ENCODE measurements around the gene IL22.

IL22 gene

DNA sequence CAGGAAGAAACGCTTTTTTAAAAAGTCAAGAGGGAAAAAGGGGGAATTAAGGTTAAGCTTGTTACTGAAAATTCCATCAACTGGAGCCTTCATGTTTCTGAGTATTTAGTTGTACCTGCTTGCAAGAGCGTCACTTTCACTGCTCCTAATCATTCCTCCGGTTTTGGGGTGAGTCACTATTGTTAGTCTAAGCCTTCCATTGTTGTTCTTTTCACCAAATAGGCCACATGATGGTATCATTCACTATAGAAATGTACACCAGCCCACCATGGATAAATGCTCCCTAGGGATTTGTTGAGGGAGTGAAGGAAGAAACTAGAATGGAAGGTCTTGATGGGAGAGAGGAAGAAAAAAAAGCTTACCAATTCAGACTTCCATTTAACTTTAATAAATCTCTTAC is 3.0 kb downstream of the IL22 start:
- Mint-ChIP-seq H3K4me1 (ENCODE audit: low read depth) (no peaks in the 10 kb centered on the region), H3K27me3 (peaks cover 3% of the 10 kb centered on the region), H3K9me3 (no peaks in the 10 kb centered on the region)

DNA sequence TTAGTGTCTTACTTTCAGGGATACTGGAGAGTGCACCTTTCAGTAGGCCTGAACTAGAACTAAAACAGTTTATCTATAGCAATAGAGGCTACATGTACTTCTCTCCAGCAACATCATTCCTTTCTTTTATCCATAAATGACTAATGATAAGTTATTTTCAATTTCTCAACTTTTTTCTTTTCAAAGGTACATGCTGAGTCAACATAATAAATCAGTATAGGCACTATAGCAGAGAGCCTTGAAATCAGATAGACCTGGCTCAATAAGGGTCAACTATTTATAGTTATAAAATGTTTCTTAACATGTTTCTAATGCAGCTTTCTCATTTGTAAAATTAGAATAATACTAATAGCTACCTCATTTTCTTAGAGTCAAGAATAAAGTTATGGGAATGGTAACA is 5.6 kb downstream of the IL22 start:
- no peak overlapping the region for H3K27ac Mint-ChIP-seq
- intact Hi-C loops (cut with micrococcal nuclease), result no loop called here

More for the DNA sequence above, 3.0 kb downstream of the IL22 start:
- intact Hi-C loops (cut with micrococcal nuclease), result no loop called here
- no peak overlapping the region for H3K27ac Mint-ChIP-seq
- no peak overlapping the region for H3K4me3 Mint-ChIP-seq
- no peaks in the 10 kb centered on the region for H3K36me3 Mint-ChIP-seq (ENCODE audit: low read depth)

DNA sequence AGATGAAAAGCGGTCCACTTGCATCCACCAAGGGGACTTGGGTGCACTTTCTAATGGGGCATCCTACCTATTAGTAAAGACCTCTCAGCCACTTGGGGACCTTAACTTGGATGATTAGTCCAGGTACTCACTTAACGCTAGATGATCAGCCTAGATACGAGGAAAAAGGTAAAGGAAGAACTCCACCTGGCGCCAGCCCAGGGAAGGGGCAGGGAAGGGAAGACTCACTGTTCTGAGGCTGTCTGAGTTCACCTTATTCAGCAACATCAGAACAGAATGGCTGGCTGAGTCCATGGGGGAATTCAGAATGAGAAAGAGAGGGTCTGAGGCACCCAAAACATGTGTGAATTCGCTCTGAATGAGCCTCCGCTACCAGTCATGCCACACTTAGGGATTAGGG is 7.1 kb downstream of the IL22 start:
- Mint-ChIP-seq H3K4me3 (no peak overlapping the region), H3K4me1 (ENCODE audit: low read depth) (peaks cover 1% of the 10 kb centered on the region), H3K27ac (no peak overlapping the region), H3K36me3 (ENCODE audit: low read depth) (no peaks in the 10 kb centered on the region), H3K27me3 (no peaks in the 10 kb centered on the region), H3K9me3 (no peaks in the 10 kb centered on the region)
- intact Hi-C loops (cut with micrococcal nuclease), result no loop called here

More for the DNA sequence above, 5.6 kb downstream of the IL22 start:
- Mint-ChIP-seq H3K27me3 (peaks cover 3% of the 10 kb centered on the region), H3K9me3 (no peaks in the 10 kb centered on the region), H3K4me3 (no peak overlapping the region), H3K4me1 (ENCODE audit: low read depth) (no peaks in the 10 kb centered on the region), H3K36me3 (ENCODE audit: low read depth) (no peaks in the 10 kb centered on the region)

DNA sequence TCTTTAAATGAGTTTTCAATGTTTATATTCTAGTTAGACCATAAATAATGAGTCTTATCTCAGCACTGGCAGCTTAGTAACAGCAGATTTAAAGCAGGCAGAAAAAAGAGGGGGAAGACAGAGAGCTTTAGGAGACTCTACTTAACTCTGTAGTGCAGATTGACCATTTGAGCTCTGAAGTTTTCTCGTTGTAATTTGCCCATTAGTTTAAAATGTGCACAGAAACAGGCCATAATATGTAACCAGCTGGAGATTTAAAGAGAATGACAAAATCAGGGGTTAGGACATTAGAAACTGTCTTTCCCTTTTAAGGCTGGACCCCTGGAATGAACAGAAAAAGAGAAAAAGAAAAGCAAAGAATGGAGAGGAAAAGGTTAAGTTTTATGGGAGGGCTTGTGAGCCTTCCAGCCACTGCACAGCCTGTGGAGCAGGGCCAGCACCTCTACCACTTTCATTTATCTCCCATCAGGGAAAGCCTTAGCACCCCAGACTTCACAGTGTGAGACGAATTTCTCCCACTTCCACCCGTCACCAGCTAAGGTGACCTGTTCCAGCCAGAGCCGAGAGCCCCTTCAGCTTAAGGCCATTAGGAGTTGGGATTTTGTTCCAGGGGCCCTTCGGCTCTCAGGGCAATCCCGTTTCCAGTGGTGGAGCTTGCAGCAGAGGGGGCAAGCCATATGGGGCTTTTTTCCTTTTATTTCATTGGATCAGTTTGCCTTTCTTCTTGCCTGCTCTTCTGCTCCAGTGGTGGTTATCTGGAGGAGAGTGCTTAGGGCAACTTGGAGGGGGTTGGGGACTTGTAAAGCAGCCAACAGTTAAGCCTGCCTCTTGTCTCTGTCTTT is 8.0 kb downstream of the IL22 start:
- no peak overlapping the region for H3K27ac Mint-ChIP-seq
- H3K9me3 Mint-ChIP-seq, result no peaks in the 10 kb centered on the region
- no peaks in the 10 kb centered on the region for H3K36me3 Mint-ChIP-seq (ENCODE audit: low read depth)
- peaks cover 10% of the 10 kb centered on the region for H3K4me1 Mint-ChIP-seq (ENCODE audit: low read depth)
- no peak overlapping the region for H3K4me3 Mint-ChIP-seq
- H3K27me3 Mint-ChIP-seq, result no peaks in the 10 kb centered on the region
- intact Hi-C loops (cut with micrococcal nuclease), result no loop called here

DNA sequence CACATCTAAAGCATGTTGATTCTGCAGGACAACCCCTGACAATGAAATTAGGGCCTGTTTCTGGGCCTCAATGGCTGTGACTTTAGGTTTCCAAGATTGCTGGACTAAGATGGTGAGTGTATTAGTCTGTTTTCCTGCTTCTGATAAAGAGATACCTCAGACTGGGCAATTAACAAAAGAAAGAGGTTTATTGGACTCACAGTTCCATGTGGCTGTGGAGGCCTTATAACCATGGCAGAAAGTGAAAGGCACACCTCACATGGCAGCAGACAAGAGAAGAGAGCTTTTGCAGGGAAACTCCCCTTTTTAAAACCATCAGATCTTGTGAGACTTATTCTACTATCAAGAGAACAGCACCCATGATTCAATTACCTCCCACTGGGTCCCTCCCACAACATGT is 10.6 kb downstream of the IL22 start:
- no peaks in the 10 kb centered on the region for H3K36me3 Mint-ChIP-seq (ENCODE audit: low read depth)
- intact Hi-C loops (cut with micrococcal nuclease), result no loop called here
- H3K9me3 Mint-ChIP-seq, result no peaks in the 10 kb centered on the region
- H3K4me1 Mint-ChIP-seq (ENCODE audit: low read depth), result peaks cover 12% of the 10 kb centered on the region
- no peak overlapping the region for H3K27ac Mint-ChIP-seq
- no peak overlapping the region for H3K4me3 Mint-ChIP-seq
- no peaks in the 10 kb centered on the region for H3K27me3 Mint-ChIP-seq

DNA sequence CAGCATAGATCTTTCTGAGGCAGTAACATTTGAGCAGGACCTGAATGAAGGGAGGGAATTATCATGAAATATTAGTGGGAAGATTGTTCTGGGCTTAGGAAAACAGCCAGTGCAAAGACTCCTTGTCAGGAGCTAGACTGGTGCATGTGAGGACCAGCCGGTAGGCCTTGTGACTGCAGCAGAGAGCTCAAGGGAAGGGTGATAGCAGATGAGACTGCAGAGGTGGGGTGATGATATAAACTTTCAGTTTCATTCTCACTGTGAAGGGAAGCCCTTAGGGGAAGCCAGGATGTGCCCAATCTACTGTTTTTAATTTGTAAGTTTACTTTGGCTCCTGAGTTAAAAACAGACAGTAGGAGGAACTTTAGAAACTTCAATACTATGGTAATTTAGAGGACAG is 12.4 kb downstream of the IL22 start:
- Mint-ChIP-seq H3K36me3 (ENCODE audit: low read depth) (no peaks in the 10 kb centered on the region), H3K4me3 (no peak overlapping the region), H3K27me3 (no peaks in the 10 kb centered on the region), H3K4me1 (ENCODE audit: low read depth) (peaks cover 24% of the 10 kb centered on the region), H3K9me3 (no peaks in the 10 kb centered on the region), H3K27ac (peak overlapping the region; percentile 50)
- intact Hi-C loops (cut with micrococcal nuclease), result no loop called here

DNA sequence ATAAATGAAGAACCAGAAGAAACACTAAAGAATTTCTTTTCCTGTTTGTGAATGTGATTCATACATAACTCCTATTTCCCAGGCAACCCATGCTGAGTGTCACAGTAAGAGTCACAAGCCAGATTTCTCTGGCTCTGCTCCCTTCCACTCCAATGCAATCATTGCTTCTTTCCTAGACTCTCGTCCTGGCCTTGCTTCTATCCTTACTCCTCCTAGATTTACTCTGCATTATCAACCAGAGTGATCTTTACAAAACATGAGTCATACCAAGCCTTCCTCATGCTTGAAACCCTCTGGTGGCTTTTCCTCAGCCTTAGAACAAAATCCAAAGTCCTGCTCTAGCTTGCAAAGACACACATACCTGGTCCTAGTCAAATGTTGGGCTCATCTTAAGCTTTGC is 13.3 kb downstream of the IL22 start:
- Mint-ChIP-seq H3K36me3 (ENCODE audit: low read depth) (no peaks in the 10 kb centered on the region), H3K4me3 (no peak overlapping the region), H3K27ac (no peak overlapping the region), H3K9me3 (no peaks in the 10 kb centered on the region), H3K27me3 (no peaks in the 10 kb centered on the region), H3K4me1 (ENCODE audit: low read depth) (peaks cover 29% of the 10 kb centered on the region)
- intact Hi-C loops (cut with micrococcal nuclease), result no loop called here

DNA sequence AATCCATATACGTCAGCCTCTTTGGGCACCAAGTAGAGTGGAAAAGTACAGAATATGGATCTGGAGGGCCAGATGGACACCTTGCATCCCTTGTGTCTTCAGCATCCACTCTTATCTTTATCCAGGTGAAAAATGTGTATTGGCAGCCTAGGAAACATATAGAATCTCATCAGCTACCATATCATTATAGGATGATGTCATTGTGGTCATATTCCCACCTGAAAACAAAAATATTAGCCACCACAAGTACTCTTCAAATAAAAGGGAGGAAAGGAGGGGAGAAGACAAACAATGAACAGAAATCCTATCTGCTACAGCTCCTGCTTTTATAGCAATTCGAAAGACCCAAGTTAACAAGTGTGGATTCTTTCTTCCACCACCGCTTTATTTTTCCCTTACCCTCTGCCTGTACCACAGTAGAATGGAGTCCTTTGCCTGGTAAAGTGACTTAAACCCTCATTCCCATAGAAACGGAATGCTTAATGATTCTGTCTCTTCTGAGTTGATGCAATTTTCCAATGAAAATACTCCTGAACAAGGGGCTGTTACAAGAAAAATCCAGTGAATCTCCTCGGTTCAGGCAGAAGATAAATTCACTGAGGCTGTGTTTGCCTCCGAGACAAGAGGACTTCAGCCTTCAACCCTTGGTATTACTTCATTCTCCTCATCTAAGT is 14.0 kb downstream of the IL22 start:
- peaks cover 29% of the 10 kb centered on the region for H3K4me1 Mint-ChIP-seq (ENCODE audit: low read depth)
- intact Hi-C loops (cut with micrococcal nuclease), result no loop called here

DNA sequence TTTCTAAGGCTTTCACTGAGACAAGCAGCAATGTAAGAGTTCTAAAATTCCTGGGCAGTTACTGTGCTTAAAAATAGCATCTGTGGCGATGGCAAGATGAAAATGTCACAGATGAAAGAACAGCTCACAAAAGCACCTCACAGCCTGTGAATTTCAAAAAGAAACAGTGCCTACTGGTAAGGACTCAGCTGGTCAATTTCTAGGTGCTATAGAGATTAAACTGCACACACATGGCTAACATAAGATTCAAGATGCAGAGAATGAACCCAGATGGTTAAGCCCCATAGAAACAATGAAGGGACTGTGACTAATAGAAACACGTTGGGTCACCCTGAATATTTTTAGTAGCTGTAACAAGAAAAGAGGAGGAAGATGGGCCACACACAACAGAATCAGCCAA is 15.8 kb downstream of the IL22 start:
- Mint-ChIP-seq H3K27me3 (no peaks in the 10 kb centered on the region), H3K4me3 (no peak overlapping the region), H3K36me3 (ENCODE audit: low read depth) (no peaks in the 10 kb centered on the region), H3K27ac (no peak overlapping the region), H3K4me1 (ENCODE audit: low read depth) (peaks cover 29% of the 10 kb centered on the region), H3K9me3 (no peaks in the 10 kb centered on the region)
- intact Hi-C loops (cut with micrococcal nuclease), result no loop called here

More for the DNA sequence above, 14.0 kb downstream of the IL22 start:
- Mint-ChIP-seq H3K4me3 (no peak overlapping the region), H3K27me3 (no peaks in the 10 kb centered on the region), H3K9me3 (no peaks in the 10 kb centered on the region), H3K36me3 (ENCODE audit: low read depth) (no peaks in the 10 kb centered on the region), H3K27ac (no peak overlapping the region)

DNA sequence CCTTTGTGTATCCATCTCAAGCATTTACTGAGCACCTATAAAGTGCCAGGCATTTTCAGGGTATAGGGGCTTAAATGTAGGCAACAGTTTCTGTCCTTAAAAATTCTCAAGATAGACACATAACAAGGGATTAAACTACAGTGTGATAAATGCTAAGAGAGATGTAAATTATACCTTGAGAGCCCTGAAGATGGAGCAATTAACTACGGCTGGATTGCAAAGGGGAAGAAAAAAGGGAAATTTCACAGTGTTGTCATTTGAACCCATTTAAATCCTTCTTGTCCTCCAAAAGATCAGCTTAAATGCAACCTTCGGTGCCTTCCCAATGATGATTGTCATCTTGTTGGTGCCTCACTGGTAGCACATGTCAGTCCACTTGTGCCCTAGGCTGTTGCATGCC is 16.3 kb downstream of the IL22 start:
- Mint-ChIP-seq H3K36me3 (ENCODE audit: low read depth) (no peaks in the 10 kb centered on the region), H3K27me3 (no peaks in the 10 kb centered on the region), H3K4me3 (peak overlapping the region; percentile 73), H3K9me3 (no peaks in the 10 kb centered on the region), H3K4me1 (ENCODE audit: low read depth) (peaks cover 29% of the 10 kb centered on the region), H3K27ac (peak overlapping the region; percentile 78)
- intact Hi-C loops (cut with micrococcal nuclease), result no loop called here

DNA sequence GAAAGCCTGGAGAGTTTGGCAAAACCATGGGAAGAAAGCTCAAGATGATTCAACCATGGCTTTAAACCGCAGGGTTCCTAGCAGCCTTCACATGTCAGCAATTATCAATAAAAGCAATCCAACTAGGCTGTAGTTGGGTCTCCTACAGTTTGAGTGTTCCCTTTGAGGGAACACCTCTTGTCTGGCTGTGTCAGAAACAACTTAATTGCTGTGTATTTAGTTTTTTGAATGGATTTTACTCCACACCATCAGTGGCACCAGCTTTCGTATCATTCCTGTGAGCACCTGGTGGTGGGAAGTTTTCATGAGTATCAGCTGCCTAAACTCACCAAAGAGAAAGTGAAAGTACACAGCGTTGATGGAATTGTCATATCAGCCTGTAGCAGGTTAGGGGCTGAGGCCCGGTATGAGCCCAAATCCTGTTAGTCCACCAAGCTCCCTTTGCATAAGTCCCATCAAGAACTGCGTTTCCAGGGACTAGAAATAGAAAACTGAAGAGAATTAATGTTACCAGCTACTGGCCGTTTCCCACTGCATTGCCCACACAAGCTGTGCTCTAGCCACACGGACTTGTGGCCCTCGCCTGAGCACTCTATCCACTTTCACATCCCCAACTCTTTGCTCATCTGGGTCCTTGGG is 16.9 kb downstream of the IL22 start:
- intact Hi-C loops (cut with micrococcal nuclease), result no loop called here
- Mint-ChIP-seq H3K27me3 (no peaks in the 10 kb centered on the region), H3K27ac (peak overlapping the region; percentile 78), H3K9me3 (no peaks in the 10 kb centered on the region), H3K36me3 (ENCODE audit: low read depth) (no peaks in the 10 kb centered on the region), H3K4me3 (peak overlapping the region; percentile 73), H3K4me1 (ENCODE audit: low read depth) (peaks cover 34% of the 10 kb centered on the region)

DNA sequence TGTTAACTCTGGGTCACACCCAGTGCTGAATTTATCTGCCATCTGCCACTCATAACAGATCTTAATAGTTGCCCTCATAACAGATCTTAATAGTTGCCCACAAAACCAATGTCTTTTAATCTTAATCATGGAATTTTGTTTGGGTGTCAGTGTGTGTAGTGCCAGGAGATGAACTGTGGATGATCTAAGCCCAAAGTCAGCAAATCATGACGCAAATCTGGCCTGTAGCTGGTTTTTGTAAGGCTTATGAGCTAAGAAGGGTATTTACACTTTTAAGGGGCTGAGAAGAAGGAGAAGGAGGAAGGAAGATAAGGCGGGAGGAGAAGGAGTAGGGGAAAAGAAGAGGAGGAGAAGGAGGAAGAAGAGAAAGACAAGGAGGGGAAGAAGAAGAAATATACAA is 17.8 kb downstream of the IL22 start:
- no peaks in the 10 kb centered on the region for H3K36me3 Mint-ChIP-seq (ENCODE audit: low read depth)
- no peaks in the 10 kb centered on the region for H3K9me3 Mint-ChIP-seq
- no peak overlapping the region for H3K27ac Mint-ChIP-seq
- no peak overlapping the region for H3K4me3 Mint-ChIP-seq
- no peaks in the 10 kb centered on the region for H3K27me3 Mint-ChIP-seq
- peaks cover 25% of the 10 kb centered on the region for H3K4me1 Mint-ChIP-seq (ENCODE audit: low read depth)
- intact Hi-C loops (cut with micrococcal nuclease), result no loop called here

DNA sequence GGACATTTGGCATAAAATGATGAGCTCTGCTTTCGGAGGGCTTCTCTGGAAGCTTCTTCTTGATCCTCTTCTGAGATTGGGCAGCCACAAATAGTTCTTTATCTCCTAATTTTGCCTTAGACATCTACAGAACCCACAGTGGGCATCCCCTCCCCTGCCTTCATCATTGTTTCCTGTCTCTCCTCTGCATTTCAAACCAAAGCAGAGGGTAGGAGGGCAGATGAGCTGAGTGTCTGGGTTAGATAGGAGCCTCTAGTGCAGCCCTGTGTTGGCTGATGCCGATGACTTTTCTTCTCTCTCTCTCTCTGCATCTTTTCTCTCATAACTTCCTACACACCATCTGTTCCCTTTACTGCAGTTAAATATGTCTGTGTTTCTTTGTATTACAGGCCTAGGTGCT is 19.3 kb downstream of the IL22 start:
- no peak overlapping the region for H3K27ac Mint-ChIP-seq
- peaks cover 24% of the 10 kb centered on the region for H3K4me1 Mint-ChIP-seq (ENCODE audit: low read depth)
- H3K27me3 Mint-ChIP-seq, result no peaks in the 10 kb centered on the region
- intact Hi-C loops (cut with micrococcal nuclease), result no loop called here
- no peaks in the 10 kb centered on the region for H3K9me3 Mint-ChIP-seq
- H3K36me3 Mint-ChIP-seq (ENCODE audit: low read depth), result no peaks in the 10 kb centered on the region
- no peak overlapping the region for H3K4me3 Mint-ChIP-seq

DNA sequence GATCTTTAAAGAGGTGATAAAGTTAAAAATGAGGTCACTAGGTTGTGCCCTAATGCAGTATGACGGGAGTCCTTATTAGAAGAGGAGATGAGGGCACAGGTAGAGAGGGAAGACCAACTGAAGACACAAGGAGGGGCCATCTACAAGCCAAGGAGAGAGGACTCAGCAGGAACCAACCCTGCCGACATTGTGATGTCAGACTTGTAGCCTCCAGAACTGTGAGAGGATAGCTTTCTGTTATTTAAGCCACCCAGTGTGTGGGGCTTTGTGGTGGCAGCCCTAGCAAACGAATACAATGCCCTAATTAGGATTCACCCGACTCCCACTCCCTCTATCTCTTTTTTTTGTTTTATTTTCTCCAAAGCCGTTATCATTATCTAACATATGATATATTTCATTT is 19.9 kb downstream of the IL22 start:
- no peaks in the 10 kb centered on the region for H3K27me3 Mint-ChIP-seq
- intact Hi-C loops (cut with micrococcal nuclease), result no loop called here
- H3K27ac Mint-ChIP-seq, result no peak overlapping the region
- no peaks in the 10 kb centered on the region for H3K9me3 Mint-ChIP-seq
- no peaks in the 10 kb centered on the region for H3K36me3 Mint-ChIP-seq (ENCODE audit: low read depth)
- peaks cover 24% of the 10 kb centered on the region for H3K4me1 Mint-ChIP-seq (ENCODE audit: low read depth)
- H3K4me3 Mint-ChIP-seq, result no peak overlapping the region

Measured in dendritic cell treated with granulocyte-macrophage colony-stimulating factor and Interleukin-4, amounts not matched to agents 40 ng/mL and 50 ng/mL, for 4 days (primary cell).